Fibroblast of villous mesenchyme (primary cell): Measurements from ENCODE around the gene ANK3. TPM values are rescaled to one million over a fixed set of nuclear protein-coding genes. Genes with fewer than 3 reads are reported as not detected.
A peak's percentile ranks its signal among the peaks of the same experiment; 100 is the strongest.

Experiments
- DNase-seq: peaks from one replicate; pipeline ENCODE4 v3.0.0-alpha.2; 2010; ENCODE audit warnings: low read depth
- H3K4me3 ChIP-seq: 2 replicates; pipeline ENCODE4 v1.5.1; 2011; ENCODE audit warnings: low read depth, mild to moderate bottlenecking, low read length
- total RNA-seq: library from RNA; depleted of rRNA; stranded (reverse); fragments of >200 nt; gene quantifications from 2 replicates; pipeline ENCODE4 v1.2.3, GENCODE V29; 2012
- TF ChIP-seq, protein P1 (sequence below): IDR thresholded peaks from 2 replicates; pipeline ENCODE4 v1.5.1; 2012; ENCODE audit warnings: low read depth, mild to moderate bottlenecking, low read length; ENCODE audit not compliant: insufficient read depth

Gene ANK3
- total RNA-seq, 1 donor = 1.3 TPM

GRCh38 chr10:60363187-60363586, 26.5 kb downstream of the ANK3 start:
- TF ChIP-seq, protein P1, sequence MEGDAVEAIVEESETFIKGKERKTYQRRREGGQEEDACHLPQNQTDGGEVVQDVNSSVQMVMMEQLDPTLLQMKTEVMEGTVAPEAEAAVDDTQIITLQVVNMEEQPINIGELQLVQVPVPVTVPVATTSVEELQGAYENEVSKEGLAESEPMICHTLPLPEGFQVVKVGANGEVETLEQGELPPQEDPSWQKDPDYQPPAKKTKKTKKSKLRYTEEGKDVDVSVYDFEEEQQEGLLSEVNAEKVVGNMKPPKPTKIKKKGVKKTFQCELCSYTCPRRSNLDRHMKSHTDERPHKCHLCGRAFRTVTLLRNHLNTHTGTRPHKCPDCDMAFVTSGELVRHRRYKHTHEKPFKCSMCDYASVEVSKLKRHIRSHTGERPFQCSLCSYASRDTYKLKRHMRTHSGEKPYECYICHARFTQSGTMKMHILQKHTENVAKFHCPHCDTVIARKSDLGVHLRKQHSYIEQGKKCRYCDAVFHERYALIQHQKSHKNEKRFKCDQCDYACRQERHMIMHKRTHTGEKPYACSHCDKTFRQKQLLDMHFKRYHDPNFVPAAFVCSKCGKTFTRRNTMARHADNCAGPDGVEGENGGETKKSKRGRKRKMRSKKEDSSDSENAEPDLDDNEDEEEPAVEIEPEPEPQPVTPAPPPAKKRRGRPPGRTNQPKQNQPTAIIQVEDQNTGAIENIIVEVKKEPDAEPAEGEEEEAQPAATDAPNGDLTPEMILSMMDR = no peak
- no peak overlapping the region for H3K4me3 ChIP-seq
- DNase-seq = no peak

DNA sequence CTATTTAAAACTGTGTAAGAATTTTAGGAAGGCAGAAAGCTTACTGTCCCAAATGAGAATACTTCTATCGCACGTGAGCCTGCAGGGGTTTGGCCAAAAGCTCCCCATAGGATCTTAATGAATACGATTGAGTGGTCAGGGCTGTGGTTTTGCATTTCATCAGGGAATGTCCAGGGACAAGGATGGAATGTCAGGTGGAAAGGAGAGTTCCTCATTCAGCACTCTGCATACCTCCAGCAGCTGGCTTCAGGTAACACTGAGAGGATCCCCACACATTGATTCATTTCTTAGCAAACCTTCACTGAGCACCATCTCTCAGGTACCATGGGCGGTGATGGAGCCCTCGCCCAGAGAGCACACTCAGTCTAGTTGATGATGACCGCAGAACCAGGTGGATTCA, 27.2 kb downstream of the ANK3 start:
- no peak overlapping the region for H3K4me3 ChIP-seq
- DNase-seq = no peak
- TF ChIP-seq, protein P1 = no peak

DNA sequence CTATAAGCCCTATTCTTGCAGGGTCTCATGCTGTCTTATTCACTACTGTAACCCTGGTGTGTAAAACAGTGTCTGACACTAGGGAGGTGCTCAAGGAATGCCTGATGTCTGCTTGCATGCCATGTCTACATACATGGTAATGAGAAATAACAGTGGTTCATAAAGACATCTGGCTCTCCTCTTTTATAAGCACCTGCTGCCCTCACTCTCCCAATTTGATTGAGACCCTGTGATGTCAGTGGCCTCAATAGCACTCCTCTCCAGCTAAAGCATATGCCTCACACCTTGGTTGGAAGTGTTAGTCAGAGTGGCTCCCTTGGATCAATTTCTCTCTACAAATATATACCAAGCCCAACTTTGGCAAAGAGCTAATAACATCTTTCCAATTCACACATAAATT, 30.6 kb downstream of the ANK3 start:
- H3K4me3 ChIP-seq = no peak overlapping the region
- TF ChIP-seq, protein P1 = no peak
- no peak for DNase-seq

GRCh38 chr10:60358282-60358681, 31.4 kb downstream of the ANK3 start:
- TF ChIP-seq, protein P1 = no peak
- no peak for DNase-seq
- no peak overlapping the region for H3K4me3 ChIP-seq

DNA sequence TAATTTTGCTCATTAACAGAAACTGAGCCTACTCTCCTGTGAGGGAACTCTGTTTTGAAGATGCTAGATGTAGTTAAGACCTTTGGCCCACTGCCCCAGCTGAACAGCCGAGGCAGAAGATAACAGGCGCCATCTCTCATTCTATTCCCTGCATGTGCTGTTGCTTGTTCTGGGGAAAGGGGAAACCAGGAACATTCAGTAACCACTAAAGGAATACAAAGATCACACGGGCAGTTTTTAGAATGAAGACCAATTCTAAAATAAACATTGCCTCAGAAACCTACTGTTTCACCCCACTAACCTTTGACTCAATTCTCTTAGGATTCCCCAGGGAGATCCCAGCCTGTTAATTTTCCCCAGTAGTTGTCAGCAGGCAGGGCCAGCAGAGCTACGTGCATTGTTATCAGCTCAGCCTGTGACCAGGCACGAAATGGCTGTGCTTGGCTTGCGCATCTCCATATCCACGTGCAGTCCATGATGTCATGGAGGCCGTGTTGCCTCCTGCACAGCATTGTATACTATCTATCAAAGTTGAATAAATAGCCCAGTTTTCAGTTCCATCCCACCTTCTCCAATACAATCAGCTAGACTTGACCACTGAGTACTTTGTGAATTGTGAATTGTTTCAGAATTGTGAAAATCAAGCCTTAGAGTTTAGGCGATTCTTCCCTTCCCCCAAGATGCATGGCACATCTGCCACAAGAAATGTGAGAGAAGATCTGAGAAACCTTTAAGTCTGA, 36.0 kb downstream of the ANK3 start:
- no peak overlapping the region for H3K4me3 ChIP-seq
- DNase-seq = peak; percentile 69
- TF ChIP-seq, protein P1 = no peak

- DNase-seq = no peak
- TF ChIP-seq, protein P1 = no peak
- H3K4me3 ChIP-seq = no peak overlapping the region
Observed at GRCh38 chr10:60352105-60352504, 37.6 kb downstream of the ANK3 start.
